Measurements from ENCODE around the gene SIK2.
"Not testable (repeated sequence)": the region's sequence is repeated elsewhere in the genome, so short reads cannot be mapped to it uniquely, and the experiment has no call there.

The SIK2 gene

DNA sequence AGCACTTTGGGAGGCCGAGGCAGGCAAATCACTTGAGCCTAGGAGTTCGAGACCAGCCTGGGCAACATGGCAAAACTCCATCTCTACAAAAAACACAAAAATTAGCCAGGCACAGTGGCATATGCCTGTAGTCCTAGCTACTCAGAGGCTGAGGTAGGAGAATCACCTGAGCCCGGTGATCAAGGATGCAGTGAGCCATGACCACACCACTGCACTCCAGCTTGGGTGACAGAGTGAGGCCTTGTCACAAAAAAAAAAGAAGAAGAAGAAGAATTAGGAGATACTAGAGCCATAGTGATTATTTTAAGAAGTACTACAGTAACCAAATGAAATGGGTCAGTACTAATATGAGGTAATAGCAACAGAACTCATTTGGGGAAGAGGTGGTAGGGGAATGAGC lies 56.2 kb downstream of the SIK2 start:
- not testable (repeated sequence) for DNase-seq (ENCODE audit: low spot score)

DNA sequence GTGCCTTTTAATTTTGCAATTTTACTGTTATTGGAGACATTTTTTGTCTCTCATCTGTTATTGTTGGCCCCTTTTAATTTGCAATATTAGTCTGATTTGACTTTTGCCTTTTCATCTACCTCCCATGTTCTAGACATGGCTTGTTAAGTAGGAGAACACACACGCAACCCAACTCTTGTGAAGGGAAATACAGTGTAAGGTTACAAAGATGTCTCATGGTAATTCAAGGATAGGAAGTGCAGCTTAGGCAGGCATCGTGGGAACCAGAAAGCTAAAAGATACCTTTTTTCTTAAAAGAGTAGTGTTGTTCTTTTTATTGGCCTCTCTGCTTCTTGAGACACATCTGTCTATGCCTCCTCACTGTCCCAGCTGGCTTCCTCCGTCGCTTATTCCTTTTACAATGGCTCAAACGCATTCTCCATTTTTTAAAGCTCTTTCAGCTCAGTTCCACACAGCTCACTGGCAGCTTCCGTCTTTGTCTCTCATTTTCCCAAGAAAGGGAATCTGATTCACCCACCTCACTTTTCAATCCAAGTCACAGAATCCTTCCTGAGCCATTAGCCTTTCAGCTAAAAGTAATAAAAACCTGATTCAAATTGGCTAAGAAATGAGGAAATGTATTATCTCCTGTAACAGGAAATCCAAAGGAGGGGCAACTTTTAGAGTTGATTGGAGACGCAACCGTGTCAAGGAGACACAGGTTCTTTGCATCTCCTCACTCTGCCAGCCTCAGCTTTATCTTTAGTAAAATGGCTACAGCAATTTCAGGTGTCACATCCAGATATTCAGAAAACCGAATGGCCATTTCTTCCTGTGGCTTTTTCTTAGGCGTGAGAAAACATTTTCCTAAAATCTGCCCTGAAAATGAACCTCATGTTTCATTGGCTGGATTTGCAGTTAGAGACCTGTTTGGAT lies 57.2 kb downstream of the SIK2 start:
- DNase-seq (ENCODE audit: low spot score), result no peak

DNA sequence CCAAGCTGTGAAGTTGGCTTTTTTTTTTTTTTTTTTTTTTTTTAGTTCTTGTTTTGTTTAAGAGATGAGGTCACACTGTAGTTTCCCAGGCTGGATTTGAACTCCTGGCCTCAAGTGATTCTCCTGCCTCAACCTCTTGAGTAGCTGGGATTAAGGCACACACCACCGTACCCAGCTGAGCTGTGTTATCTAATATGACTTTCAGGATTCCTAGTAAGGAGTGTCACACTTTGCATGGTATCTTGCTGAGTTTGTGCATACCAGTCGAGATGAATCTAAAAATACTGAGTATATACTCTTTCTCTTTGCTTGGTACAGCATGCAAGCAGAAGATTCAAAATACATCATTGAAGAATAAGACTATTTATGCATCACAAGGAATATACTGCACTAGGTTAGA lies 58.6 kb downstream of the SIK2 start:
- no peak for DNase-seq (ENCODE audit: low spot score)

DNA sequence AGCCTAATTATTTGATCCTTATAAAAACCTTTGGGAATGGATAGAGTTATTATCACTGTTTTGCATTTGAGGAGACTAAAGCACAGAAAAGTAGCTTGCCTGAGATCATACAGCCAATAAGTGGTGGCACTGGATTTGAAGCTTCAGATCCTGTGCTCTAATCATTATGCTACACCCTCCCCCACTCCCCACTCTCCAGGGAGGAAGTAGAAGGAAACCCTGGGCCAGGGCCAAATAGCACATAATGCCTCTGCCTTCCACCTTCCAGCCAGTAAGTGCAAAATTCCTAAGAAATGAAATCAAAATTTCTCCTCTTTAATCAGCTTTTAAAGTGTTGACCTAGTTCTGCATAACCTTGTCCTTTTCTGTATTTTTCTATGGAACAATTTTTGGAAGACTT lies 61.6 kb downstream of the SIK2 start:
- DNase-seq (ENCODE audit: low spot score), result peak; percentile 44

DNA sequence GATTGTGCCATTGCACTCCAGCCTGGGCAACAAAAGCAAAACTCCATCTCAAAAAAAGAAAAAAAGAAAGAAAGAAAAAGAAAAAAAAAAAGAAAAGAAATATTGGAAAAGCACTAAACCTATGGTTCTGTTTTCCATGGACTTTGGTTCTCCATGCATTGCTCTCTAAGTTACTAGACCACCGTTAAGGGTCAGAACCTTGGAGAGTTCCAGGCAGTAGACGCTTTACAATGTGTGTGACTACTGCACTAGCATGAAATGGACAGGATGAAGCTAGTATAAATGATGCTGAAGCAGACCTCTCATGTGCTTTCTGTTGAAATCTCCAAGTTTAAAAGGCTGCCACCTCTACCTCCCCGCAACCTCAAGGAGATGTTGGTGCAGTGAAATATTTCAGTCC lies 63.5 kb downstream of the SIK2 start:
- DNase-seq (ENCODE audit: low spot score), result no peak

DNA sequence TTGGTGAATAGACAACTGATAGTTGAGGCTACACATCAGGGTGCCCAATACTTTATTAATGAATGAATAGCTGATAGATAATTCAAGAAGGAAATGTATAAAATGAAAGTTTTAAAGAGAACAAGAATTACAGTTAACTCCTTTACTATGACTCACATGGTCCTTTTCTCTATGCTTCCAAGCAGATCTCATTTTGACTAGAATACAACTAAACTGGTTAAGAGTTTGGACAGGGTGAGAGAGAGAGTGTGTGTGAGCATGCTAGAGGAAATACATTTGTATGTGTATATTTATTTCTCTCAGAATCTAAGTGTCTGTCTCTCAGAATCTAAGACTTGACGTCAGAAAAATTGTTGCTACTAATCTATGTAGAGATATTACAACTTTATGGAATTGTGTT lies 66.7 kb downstream of the SIK2 start:
- DNase-seq (ENCODE audit: low spot score), result no peak

DNA sequence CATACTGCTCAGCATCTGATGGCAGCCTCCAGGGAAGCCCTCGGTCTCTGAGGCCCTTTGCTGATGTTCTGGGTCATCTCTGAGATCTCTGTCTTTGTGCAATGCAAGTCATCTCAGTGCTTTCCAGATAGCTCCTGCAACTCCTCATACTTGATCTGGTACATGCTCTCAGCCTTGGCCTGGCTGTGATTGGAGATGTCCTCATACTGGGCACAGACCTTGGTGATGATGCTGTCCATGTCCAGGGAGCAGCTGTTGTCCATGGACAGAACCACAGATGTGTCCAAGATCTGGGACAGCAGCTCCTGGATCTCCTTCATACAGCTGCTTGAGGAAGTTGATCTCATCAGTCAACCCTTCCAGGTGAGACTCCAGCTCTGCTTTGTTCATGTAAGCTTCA lies 69.1 kb downstream of the SIK2 start:
- no peak for DNase-seq (ENCODE audit: low spot score)

DNA sequence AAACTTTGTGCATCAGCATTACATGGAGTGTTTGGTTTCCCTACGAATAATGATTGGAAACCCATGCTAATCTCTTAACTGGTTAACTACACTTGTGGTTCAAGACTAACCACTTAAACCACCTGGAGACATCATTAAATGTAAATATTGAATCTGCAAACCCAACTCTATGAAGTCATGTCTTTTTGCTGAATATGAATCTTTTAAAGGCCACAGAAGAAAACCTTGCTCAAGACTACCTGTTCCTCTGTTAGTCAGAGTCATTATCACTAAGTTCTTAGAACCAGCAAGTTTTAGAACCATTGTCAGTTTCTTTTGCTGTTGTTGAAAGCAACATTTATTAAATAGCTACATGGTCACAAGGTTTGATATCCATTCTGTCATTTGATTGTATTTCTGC lies 70.7 kb downstream of the SIK2 start:
- DNase-seq (ENCODE audit: low spot score), result no peak

DNA sequence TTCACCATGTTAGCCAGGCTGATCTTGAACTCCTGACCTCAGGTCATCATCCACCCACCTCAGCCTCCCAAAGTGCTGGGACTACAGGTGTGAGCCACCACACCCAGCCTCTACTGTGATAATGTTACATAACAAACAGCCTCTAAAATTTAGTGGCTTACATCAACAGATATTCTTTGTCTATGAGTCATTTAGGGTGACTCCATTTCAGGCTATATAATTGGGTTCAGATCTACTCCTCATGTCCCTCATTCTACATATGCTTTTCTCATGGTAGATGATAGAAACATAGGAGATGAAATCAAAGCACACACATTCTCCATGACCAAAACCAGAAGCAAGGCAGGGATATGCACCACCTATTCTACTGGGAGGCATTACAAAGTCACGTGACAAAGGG lies 72.7 kb downstream of the SIK2 start:
- DNase-seq (ENCODE audit: low spot score), result no peak

DNA sequence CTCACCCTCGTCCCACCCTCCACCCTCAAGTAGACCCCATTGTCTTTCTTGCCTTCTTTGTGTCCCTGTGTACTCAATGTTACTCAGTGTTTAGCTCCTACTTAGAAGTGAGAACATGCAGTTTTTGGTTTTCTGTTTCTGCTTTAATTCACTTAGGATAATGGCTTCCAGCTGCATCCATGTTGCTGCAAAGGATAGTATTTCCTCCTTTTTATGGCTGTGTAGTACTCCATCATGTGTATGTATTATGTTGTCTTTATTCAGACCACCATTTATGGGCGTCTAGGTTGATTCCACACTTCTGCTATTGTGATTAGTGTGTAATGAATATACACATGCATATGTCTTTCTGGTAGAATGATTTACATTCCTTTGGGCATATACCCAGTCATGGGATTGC lies 73.6 kb downstream of the SIK2 start:
- DNase-seq (ENCODE audit: low spot score), result no peak

DNA sequence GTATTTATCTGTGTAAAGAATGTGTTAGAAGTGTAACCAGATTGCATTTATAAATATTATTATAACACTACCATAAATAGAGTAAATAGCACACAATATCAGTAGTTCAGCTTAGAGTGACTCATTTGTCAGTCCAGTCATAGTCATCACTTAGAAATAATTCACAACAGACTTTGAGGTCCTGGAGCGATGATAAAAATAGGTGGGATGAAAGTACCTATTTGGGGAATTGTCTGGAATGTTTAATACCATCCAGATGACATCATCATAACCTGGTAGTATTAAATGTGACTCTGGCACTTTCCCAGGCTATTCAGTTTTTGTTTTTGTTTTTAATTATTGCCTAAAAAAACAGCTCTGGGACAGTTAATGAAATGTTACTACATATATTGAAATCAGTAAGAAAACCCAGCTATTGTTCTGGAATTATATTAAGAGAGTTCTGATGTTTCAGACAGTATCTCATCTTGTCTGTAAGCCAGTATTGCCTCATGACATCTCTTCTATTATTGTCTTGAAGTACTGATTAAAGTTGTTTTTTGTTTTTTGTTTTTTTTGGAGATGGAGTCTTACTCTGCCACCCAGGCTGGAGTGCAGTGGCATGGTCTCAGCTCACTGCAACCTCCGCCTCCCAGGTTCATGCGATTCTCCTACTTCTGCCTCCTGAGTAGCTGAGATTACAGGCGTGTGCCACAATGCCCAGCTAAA lies 74.8 kb downstream of the SIK2 start:
- peak; percentile 52 for DNase-seq (ENCODE audit: low spot score)

DNA sequence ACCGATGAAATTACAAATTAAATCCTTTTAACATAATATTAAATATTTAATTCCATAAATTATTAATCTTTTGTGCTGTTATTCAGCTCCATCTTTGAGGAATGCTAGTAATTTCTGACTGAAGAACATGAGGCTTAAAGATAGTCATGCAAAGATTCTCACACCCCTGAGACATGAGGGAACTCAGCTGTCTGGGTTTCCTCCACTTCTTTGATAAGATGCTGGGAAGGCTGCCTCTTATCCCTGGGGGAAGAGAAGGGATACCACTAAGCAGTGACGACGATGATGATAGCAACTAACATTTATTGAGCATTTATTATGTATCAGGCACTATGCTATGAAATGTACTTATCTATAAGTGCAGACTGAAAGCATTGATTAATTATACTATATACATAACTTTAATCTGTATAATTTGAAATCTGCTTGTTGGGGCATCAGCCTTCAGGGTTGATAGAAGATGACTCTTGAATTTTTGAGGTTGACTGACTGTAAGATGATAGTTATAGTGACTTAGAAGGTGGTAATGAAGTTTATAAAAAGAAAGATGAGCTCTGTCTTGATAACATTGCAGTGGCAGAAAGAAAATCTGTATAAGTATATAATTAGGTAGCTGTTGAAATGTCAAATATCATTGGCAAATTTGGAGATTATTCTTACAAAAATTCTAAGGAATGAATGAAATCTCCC lies 78.4 kb downstream of the SIK2 start:
- no peak for DNase-seq (ENCODE audit: low spot score)

DNA sequence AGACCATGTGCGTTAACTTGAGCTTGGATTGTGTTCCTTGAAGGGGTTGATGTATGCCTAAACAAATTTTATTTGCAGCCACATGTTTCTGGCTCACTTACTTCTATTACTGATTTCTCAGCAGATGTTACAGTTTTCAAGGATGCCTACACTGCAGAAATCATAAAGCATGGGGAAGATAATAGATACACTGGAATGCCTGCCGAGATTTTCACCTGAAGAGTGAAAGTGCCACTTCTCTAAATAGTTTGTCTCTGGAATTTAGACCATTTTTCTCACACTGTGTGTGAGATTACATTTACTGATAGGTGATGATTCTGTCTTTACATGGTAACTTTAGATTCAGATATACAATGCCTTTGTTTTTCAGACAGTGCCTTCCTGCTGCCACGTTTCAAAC lies 81.6 kb downstream of the SIK2 start:
- no peak for DNase-seq (ENCODE audit: low spot score)

DNA sequence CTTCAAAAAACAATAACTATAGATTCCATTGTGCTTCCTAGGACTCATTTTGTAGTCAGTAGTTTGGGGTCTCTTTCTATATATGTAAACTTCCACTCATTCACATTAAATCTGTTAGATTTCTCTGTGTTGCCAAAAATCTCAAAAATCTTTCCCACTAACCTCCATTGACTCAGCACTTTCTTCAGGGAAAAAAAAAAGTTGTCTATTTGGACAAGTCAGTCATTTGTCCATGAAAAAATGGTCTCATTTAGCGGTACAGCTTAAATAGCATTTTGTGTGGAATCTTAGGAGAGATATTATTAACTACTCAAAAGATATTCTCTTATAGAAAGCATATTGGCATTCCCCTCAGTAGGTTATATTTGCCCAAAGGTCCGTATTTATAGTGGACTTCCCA lies 82.0 kb downstream of the SIK2 start:
- DNase-seq (ENCODE audit: low spot score), result peak; percentile 9

DNA sequence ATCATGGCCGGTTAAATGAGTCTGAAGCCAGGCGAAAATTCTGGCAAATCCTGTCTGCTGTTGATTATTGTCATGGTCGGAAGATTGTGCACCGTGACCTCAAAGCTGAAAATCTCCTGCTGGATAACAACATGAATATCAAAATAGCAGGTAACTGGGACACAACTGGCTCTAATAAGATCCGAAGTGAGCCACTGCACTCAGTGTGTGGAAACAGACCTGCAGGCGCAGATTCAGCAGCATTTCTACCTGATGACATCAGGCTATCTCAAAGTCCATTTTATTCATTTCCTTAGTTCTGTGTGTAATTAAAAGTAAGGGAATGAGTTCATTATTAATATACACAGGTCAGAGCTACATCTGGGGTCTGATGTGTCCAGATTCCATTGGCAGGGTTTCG lies 85.8 kb downstream of the SIK2 start:
- no peak for DNase-seq (ENCODE audit: low spot score)

DNA sequence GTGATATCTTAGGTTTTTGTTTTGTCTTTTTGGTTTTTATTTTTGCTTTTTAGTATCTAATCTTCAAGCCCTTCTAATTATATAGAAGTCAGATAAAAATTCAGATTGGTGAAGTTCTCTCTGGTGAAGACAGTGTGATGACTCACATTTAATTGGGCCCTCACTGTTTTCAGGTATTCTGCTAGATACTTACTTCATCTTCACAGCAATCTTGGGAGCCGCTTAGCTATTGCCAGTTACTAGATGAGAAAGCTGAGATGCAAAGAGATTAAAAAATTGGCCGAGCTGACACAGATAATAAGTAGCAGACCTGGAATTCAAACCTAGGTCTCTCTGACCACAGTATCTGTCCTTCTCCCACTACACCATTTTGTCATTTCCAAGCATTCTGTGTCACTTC lies 88.9 kb downstream of the SIK2 start:
- DNase-seq (ENCODE audit: low spot score), result no peak

DNA sequence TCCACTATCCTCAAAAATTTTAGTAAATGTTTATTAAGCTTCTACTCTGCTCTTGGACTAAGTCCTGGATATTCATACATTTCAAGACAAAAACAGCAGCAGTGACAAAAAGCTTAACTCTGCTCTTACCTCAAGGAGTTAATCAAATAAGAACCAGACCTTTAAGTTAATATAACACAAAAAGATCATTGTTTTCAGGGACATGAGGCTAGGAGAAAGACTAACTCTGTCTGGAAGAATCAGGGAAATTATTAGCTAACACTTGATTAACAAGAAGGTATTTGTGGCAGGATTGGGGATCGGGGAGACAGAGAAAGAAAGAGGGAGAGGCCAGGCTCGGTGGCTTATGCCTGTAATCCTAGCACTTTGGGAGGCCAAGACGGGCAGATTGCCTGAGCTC lies 89.5 kb downstream of the SIK2 start:
- no peak for DNase-seq (ENCODE audit: low spot score)

DNA sequence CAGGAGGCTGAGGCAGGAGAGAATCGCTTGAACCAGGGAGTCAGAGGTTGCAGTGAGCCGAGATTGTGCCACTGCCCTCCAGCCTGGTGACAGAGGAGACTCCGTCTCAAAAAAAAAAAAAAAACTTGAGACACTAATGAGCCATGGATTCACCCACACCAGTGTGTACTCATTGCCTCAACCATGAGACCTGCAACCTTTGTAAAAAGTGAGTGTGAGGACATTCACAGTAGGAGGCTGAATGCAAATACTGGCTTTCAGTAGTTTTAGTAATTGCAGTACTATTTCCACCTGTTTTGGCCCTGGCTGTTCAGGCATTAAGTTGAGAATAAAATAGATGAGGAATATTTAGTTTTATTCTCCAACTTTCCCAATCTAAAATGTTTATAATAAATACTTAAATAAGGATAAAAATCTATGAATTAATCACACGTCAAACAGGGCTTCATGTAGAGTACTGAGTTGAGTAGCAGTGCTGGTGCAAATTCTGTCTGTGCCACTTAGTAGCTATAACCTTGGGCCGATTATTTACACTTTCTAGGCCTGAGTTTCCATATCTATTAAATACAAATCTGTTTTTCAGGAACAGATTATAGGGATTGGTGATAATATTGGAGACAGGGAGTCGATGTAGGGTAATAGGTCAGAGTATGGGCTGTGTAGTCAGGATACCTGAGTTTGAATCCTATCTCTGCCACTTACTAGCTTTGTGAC lies 91.1 kb downstream of the SIK2 start:
- no peak for DNase-seq (ENCODE audit: low spot score)

DNA sequence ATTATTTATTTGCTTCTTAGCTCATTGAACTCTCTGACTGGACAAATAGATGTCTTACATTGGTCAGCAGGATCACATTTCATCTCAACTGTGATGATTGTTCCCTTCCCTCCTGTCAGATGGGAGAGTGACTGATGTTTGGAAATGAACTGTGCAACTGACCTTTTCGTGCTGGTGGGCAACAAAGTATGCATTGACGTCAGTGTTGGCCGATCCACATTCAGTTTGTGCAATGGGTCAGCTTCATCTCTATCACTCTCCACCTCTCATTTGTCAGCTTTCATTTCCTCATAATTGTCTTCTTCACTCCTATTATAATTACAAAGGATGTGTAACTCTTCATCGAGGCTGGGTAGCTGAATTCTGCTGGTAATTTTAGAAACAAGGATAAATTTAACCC lies 92.6 kb downstream of the SIK2 start:
- no peak for DNase-seq (ENCODE audit: low spot score)

DNA sequence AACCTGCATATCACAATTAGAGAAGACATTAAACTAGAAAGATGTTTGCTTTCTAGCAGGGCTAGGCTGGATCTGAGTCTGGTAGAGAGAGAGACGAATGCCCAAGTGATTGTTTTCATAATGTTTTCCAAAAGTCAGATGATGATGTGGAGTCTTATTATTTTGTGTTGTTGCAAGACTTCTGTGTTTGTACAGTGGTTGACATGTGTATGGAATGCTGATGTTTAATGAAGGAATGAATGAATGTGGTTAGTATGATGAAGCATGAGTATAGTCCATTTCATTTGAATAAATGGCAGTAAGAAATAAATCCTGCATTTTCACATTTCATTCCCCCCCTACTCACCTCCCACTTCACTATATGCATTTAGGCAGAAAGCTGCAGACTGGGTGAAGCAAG lies 94.3 kb downstream of the SIK2 start:
- peak; percentile 39 for DNase-seq (ENCODE audit: low spot score)

DNA sequence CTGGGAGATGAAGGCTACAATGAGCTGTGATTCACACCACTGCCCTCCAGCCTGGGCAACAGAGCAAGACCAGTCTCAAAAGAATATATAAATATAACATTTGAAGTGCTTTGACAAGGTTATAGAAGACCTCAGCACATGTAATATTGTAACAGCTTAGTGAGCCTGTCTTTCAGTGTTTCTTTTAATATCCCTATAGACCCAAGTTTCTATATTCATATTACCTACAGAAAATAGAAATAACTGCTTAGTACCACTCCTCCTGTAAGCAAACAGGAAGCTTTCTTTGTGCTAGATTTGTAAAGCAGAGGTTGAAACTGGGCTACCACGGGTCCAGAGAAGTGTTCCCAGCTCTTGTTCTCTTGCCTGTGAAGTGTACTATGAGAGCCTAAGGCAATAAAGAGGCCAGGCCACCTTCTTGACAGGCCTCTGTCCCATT lies 95.7 kb downstream of the SIK2 start:
- DNase-seq (ENCODE audit: low spot score), result no peak

DNA sequence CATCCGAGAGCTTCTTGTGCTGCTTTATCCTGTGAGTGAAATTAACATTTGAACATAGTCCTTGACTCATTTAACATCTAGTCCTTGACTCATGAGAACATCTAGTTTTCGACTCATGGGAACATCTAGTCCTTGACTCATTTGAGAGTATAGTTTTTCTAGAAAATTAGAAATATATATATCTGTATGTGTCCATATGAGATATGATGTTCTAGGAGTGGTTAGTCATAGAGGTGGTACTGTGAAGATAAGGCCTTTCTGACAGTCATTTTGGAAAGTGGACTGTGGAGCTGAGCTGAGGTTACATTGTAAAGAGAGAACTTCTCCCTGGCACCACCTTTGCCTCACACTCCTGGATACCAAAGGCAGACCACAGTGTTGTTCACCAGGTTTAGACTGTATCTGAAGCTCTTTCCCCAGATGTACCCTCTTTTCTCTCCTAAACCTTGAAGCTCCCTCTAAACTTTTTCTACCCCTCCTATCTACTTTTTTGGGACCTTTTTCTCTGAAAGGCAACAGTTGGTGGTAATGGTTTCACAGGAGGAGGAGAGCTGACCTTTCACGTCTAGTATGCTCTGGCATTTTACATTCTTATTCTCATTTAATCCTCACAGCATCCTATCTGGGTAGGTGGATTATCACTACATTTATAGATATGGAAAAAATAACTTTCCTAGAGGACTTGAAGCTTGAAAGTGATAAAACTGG lies 96.8 kb downstream of the SIK2 start:
- DNase-seq (ENCODE audit: low spot score), result no peak

Measured in GM03348 (cell line).